Renal cortical epithelial cell (primary cell): ENCODE data around the gene SH3RF1. TPM values are rescaled to one million over a fixed set of nuclear protein-coding genes. Genes with fewer than 3 reads are reported as not detected.

ENCODE experiments used
- DNase-seq: peaks from one replicate; pipeline ENCODE4 v3.0.0-alpha.2; 2011; ENCODE audit warnings: low read depth
- total RNA-seq: library from RNA; depleted of rRNA; stranded (reverse); fragments of >200 nt; gene quantifications from 2 replicates; pipeline ENCODE4 v1.2.3, GENCODE V29; 2014

The SH3RF1 gene
- total RNA-seq, 1 donor from 2014 or later = 12.7 TPM

GRCh38 chr4:169164669-169165415, 105.9 kb downstream of the SH3RF1 start:
- peak; percentile 58 for DNase-seq

DNA sequence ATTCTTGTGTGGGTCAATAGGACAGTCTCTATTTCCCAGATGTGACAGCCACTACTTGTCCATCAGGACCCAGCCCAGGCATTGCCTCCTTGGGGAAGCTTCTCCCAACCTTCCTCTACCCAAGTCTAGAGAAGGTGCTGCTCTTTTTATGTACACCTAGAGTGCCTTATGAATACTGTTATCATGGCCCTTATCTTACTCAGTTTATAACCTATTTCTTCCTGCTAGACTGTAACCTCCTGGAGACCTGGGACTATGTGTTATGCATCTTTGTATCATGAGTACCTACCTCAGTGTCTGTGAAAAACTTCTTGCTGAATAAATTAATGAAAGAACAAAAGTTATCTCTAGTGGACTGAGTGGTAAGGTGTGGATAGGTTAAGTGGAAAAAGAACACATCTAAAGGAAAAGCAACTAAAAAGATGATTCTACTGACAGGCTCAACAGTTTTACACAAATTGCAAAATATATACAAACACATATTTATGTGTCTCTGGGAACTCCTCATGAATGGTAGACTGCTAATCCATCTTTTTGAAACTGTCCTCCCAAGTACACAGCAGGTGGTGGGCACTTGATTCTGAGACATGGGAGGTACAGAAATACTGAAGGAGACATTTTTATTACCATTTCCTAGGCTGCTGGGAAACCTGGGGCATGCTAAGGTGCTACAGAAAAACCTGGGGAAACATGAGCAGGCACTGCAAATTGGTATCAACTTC, 106.6 kb downstream of the SH3RF1 start:
- DNase-seq = no peak

- no peak for DNase-seq
These were observed 107.3 kb downstream of the SH3RF1 start for GRCh38 chr4:169163495-169163894.

- DNase-seq = no peak
These were observed 109.9 kb downstream of the SH3RF1 start for GRCh38 chr4:169160825-169161224.

- DNase-seq = peak; percentile 57
These were observed 111.1 kb downstream of the SH3RF1 start for GRCh38 chr4:169159624-169160171.

GRCh38 chr4:169158861-169159260, 111.9 kb downstream of the SH3RF1 start:
- DNase-seq = no peak

GRCh38 chr4:169158046-169158445, 112.7 kb downstream of the SH3RF1 start:
- DNase-seq = no peak

DNA sequence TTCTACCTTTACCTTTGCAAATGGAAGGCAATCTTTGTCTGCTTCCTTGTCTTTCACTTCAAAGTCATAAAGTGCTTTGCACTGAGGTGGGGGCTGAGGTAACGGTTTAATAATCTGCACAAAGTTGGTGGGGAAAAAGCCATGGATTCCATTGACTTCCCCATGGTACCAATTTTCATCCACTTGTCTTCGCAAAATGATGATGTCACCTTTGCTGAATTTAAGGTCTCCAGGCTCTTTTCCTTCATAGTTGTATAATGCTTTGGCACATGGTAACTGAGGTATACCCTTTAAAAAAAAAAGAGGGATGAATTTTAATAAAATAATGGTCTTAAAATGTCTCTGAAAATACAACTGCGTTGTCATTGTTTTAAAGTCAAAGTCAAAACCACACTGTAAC, 114.4 kb downstream of the SH3RF1 start:
- DNase-seq = no peak

GRCh38 chr4:169154121-169154520, 116.6 kb downstream of the SH3RF1 start:
- DNase-seq = no peak

DNA sequence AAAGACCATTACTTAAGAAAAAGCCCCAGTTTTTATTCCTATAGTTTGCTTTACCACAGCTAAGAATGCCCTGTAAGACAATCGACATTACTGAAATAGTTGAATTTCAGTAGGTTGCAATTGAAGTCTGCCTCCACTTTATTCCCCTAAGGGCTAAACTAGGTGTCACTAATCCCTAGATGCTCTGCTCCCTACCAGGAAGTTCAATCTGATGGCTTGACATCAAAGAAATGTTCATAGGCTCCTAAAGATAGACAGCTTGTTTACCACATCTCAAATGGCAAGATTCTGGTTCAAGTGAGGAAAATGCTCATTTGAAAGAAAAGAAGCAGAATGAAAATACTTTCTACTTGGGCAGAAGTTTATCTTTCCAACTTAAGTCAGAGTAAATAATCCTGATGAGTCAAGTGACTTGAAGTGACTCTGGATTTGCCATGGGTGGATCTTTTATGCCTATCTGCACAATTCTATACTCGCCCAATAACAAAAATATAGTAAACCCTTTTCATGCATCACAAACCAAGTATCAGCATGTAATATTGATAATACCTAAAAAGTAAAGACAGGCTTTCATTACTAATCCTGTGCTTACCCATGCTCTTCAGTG, 117.2 kb downstream of the SH3RF1 start:
- DNase-seq = no peak

DNA sequence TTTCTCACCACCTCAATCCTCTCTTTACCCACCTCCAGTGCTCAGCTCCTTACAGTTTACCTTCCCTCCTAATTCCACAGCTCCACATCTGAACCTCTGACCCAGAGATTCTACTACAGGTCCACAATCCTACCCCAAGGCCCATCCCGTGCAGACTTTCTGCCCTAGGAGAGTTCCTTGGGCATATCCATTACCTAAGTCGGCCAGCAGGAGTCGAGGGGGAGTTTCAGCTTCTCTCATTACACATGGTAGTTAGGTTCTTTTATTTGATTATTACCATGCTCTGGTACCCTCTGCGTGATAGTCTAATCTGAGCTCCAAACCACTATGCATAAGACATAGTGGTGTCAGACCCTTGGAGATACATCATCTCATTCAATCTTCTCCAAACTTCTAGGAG, 117.9 kb downstream of the SH3RF1 start:
- no peak for DNase-seq

GRCh38 chr4:169152098-169152497, 118.7 kb downstream of the SH3RF1 start:
- no peak for DNase-seq

DNA sequence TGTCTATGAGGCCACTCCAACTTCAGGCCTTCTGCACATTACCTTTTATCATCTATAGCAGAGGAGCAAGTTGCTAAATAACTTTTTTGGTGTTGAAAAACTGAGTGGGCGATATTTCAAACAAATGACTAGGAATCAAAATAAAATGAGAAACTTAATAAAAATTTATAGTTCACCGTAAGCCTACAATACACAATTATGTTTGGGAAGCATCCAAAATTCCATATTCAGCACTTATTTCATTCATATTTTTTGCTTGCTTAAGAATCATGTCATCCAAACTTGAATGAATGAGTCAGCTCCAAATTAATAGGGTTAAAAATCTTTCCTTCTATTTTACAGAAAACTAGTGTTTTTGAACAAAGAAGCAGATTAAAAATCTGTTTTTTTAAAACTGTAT, 119.1 kb downstream of the SH3RF1 start:
- DNase-seq = no peak

DNA sequence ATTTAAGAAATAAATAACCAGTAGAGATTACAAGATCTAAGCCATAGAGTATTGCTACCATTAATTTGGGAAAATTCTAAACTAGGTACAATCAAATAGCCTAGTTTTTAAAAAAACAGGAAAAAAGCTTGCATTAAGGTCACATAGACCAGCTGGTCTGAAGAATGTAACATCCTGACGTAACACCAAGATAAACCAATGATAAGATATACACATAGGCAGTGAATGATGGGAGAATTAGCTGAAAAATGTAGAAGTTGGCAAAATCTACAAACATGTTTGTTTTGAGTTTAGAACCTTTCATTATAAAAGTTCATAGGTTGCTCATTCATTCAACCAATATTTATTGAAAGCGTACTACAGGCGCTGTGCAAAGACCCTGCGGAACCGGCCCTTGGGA, 120.0 kb downstream of the SH3RF1 start:
- no peak for DNase-seq

GRCh38 chr4:169148885-169149284, 121.9 kb downstream of the SH3RF1 start:
- peak; percentile 35 for DNase-seq

GRCh38 chr4:169147191-169147590, 123.6 kb downstream of the SH3RF1 start:
- DNase-seq = peak; percentile 70

DNA sequence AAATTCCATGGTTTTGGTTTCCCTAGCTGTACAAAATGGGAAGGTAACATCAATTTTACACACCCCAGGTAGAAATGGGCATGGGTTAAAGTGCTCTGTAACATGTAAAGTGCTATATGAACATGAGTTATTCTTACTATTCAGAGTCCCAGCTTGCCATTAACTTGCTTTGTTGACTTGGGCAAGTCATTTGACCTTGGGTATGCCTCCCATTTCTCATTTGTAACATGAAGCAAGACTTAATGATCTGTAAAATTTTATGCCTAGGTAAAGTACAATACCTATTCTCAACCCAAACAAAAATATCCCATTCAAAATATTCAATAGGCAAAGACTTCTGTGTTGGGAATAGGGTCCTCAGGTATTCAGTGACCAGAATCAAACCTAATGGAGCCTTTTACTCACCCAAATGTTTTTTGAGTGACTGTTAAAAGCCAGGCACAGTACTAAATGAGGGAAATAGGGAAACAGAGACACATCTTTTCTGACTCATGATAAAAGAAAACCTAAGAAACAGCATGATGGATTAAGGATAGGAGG, 126.6 kb downstream of the SH3RF1 start:
- DNase-seq = peak; percentile 88

DNA sequence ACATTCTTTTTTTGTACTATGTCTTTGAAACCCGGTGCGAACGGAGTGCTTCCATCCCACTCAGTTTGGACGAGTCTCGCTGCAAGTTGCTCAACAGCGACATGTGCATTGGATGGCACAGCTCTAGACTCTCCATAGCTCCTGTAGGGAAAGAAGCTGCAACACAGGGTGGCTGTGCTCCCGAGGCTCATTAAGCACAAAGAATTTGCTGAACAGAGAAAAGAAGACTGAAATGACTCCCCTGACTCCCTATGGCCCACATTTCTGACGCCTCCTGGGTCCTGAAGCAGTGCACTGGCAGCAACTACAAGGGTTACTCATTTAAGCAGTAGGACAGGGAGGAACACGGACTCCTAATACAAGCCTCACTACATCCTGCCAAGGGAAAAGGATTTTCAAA, 127.4 kb downstream of the SH3RF1 start:
- DNase-seq = peak; percentile 89

- no peak for DNase-seq
These were observed 127.8 kb downstream of the SH3RF1 start for GRCh38 chr4:169142906-169143305.

- no peak for DNase-seq
These were observed 128.4 kb downstream of the SH3RF1 start for GRCh38 chr4:169142391-169142790.

- no peak for DNase-seq
These were observed 131.7 kb downstream of the SH3RF1 start for GRCh38 chr4:169139021-169139420.

GRCh38 chr4:169137558-169137920, 133.2 kb downstream of the SH3RF1 start:
- no peak for DNase-seq
